ENCODE results near the gene SENP2.
"Not testable (repeated sequence)": the region's sequence is repeated elsewhere in the genome, so short reads cannot be mapped to it uniquely, and the experiment has no call there.

Gene SENP2

GRCh38 chr3:185586686-185587039 lies 568 bp downstream of the SENP2 start:
- DNase-seq (ENCODE audit: low read depth), result no peak

- no peak for DNase-seq (ENCODE audit: low read depth)
Observed at GRCh38 chr3:185594073-185594472, 8.0 kb downstream of the SENP2 start.

- DNase-seq (ENCODE audit: low read depth), result no peak
Observed at GRCh38 chr3:185595526-185595925, 9.4 kb downstream of the SENP2 start.

- DNase-seq (ENCODE audit: low read depth), result no peak
Observed at GRCh38 chr3:185605566-185605965, 19.5 kb downstream of the SENP2 start.

- DNase-seq (ENCODE audit: low read depth), result no peak
Observed at GRCh38 chr3:185606196-185606595, 20.1 kb downstream of the SENP2 start.

GRCh38 chr3:185613016-185613415 lies 26.9 kb downstream of the SENP2 start:
- no peak for DNase-seq (ENCODE audit: low read depth)

GRCh38 chr3:185623939-185624665 lies 38.0 kb downstream of the SENP2 start:
- no peak for DNase-seq (ENCODE audit: low read depth)

- no peak for DNase-seq (ENCODE audit: low read depth)
Observed at GRCh38 chr3:185625784-185626183, 39.7 kb downstream of the SENP2 start.

GRCh38 chr3:185629554-185630181 lies 43.6 kb downstream of the SENP2 start:
- DNase-seq (ENCODE audit: low read depth), result no peak

GRCh38 chr3:185630182-185630622 lies 44.1 kb downstream of the SENP2 start:
- DNase-seq (ENCODE audit: low read depth), result peak; percentile 6

GRCh38 chr3:185631108-185631507 lies 45.0 kb downstream of the SENP2 start:
- DNase-seq (ENCODE audit: low read depth), result no peak

- no peak for DNase-seq (ENCODE audit: low read depth)
Observed at GRCh38 chr3:185631508-185632206, 45.6 kb downstream of the SENP2 start.

GRCh38 chr3:185632996-185633395 lies 46.9 kb downstream of the SENP2 start:
- DNase-seq (ENCODE audit: low read depth), result no peak

GRCh38 chr3:185637388-185637787 lies 51.3 kb downstream of the SENP2 start:
- no peak for DNase-seq (ENCODE audit: low read depth)

GRCh38 chr3:185638651-185639050 lies 52.6 kb downstream of the SENP2 start:
- not testable (repeated sequence) for DNase-seq (ENCODE audit: low read depth)

GRCh38 chr3:185639632-185640206 lies 53.6 kb downstream of the SENP2 start:
- no peak for DNase-seq (ENCODE audit: low read depth)

GRCh38 chr3:185640308-185640707 lies 54.2 kb downstream of the SENP2 start:
- no peak for DNase-seq (ENCODE audit: low read depth)

- not testable (repeated sequence) for DNase-seq (ENCODE audit: low read depth)
Observed at GRCh38 chr3:185645191-185645590, 59.1 kb downstream of the SENP2 start.

- DNase-seq (ENCODE audit: low read depth), result no peak
Observed at GRCh38 chr3:185645596-185646381, 59.7 kb downstream of the SENP2 start.

- DNase-seq (ENCODE audit: low read depth), result no peak
Observed at GRCh38 chr3:185646382-185647133, 60.5 kb downstream of the SENP2 start.

Measured in GM04504 (cell line).